Osteocyte (in vitro differentiated cells): ENCODE data around the gene BBS7. TPM values are rescaled to one million over a fixed set of nuclear protein-coding genes. Genes with fewer than 3 reads are reported as not detected.

ENCODE experiments used
- DNase-seq: peaks from one replicate; pipeline ENCODE4 v3.0.0; 2021; ENCODE audit warnings: mixed read lengths; ENCODE audit not compliant: unreplicated experiment; ENCODE audit errors: extremely low spot score
- H3K27ac Mint-ChIP-seq: one replicate; pipeline ENCODE4 v1.8.0; 2021; ENCODE audit warnings: mild to moderate bottlenecking, mixed read lengths; ENCODE audit not compliant: unreplicated experiment
- H3K27me3 Mint-ChIP-seq: one replicate; pipeline ENCODE4 v1.8.0; 2021; ENCODE audit warnings: mixed read lengths; ENCODE audit not compliant: unreplicated experiment
- H3K36me3 Mint-ChIP-seq: one replicate; pipeline ENCODE4 v1.8.0; 2021; ENCODE audit warnings: mixed read lengths; ENCODE audit not compliant: unreplicated experiment
- H3K4me1 Mint-ChIP-seq: one replicate; pipeline ENCODE4 v1.8.0; 2021; ENCODE audit warnings: mixed read lengths; ENCODE audit not compliant: unreplicated experiment
- H3K4me3 Mint-ChIP-seq: one replicate; pipeline ENCODE4 v1.8.0; 2021; ENCODE audit warnings: mild to moderate bottlenecking, moderate library complexity, mixed read lengths; ENCODE audit not compliant: unreplicated experiment
- H3K9me3 Mint-ChIP-seq: one replicate; pipeline ENCODE4 v1.8.0; 2021; ENCODE audit warnings: mixed read lengths; ENCODE audit not compliant: unreplicated experiment
- total RNA-seq: library from RNA; stranded (reverse); gene quantifications from 2 replicates; pipeline ENCODE4 v1.2.1, GENCODE V29; 2021
- TF ChIP-seq, protein P1 (sequence below): fragments of 200-600 bp; sonication (generic); IDR thresholded peaks from 2 replicates; pipeline ENCODE4 v1.5.0; 2021; ENCODE audit warnings: antibody characterized with exemption, mild to moderate bottlenecking, moderate library complexity

BBS7 gene
- total RNA-seq, 1 donor from 2014 or later = 19.0 TPM

DNA sequence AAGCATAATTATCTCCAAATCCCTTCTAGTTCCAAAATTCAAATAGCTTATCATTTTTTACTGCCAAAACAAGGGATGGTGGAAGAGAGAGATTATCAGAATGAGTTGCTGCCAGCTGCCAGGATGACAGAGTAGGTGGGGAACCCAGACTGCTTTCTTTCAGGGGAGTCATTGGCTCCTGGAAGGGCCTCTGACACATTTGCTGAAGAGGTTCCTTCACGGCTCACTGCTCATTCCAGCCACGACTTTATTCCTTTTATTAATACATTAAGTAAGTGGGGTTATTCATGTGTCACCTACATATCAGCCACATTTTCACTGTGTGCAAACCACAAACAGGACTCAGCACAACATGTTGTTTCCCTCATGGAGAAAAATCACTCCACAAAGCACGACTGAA lies 92.6 kb downstream of the BBS7 start:
- DNase-seq = no peak
- no peaks in the 10 kb centered on the region for H3K4me1 Mint-ChIP-seq
- H3K9me3 Mint-ChIP-seq = no peaks in the 10 kb centered on the region
- H3K36me3 Mint-ChIP-seq = no peaks in the 10 kb centered on the region
- peaks cover 18% of the 10 kb centered on the region for H3K27me3 Mint-ChIP-seq
- H3K4me3 Mint-ChIP-seq = no peak overlapping the region
- no peak overlapping the region for H3K27ac Mint-ChIP-seq
- TF ChIP-seq, protein P1, sequence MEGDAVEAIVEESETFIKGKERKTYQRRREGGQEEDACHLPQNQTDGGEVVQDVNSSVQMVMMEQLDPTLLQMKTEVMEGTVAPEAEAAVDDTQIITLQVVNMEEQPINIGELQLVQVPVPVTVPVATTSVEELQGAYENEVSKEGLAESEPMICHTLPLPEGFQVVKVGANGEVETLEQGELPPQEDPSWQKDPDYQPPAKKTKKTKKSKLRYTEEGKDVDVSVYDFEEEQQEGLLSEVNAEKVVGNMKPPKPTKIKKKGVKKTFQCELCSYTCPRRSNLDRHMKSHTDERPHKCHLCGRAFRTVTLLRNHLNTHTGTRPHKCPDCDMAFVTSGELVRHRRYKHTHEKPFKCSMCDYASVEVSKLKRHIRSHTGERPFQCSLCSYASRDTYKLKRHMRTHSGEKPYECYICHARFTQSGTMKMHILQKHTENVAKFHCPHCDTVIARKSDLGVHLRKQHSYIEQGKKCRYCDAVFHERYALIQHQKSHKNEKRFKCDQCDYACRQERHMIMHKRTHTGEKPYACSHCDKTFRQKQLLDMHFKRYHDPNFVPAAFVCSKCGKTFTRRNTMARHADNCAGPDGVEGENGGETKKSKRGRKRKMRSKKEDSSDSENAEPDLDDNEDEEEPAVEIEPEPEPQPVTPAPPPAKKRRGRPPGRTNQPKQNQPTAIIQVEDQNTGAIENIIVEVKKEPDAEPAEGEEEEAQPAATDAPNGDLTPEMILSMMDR = no peak

DNA sequence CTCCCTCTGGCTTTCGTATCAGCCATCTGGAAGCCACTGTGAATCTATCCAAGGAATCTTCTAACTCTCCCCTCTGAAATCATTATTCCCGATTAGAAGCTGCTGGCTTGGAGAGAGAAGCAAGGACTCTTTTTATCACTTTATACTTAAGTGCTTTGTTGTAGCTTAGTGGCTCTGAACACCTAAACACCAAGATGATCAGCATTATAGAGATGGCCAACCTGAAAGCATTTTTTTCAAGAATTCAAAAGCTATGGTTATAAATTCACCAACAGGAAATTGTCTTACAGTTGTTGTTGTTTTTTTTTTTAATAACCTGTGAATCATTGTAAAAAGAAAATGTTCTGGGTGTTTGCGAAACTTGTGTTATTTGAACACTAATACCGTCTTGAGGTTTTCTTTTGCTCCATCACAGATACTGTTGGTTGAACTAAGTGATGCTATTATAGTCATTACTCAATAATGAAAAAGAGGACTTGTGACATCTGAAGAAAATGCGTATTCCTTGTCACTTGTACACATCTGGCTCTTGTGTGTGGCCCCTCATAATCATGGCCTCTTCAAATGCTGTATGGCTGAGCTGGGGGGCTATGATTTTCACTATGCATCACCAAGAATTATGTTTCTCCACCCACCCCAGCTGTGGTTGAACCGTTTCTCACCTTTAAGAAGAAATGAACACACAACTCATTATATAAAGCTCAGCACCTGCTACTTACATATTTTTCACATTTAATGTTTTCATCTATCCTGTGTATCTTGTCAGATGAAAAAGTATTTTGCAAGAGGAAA lies 93.5 kb downstream of the BBS7 start:
- Mint-ChIP-seq H3K4me3 (no peak overlapping the region), H3K27ac (no peak overlapping the region), H3K27me3 (peaks cover 24% of the 10 kb centered on the region), H3K4me1 (no peaks in the 10 kb centered on the region), H3K36me3 (no peaks in the 10 kb centered on the region), H3K9me3 (no peaks in the 10 kb centered on the region)
- TF ChIP-seq, protein P1 = no peak
- DNase-seq = no peak

Other genes with a start within 250 kb of the BBS7 start
- 477 and 488 TPM in 2 replicates for gene ANXA5, start 173.5 kb downstream of the BBS7 start, total RNA-seq
- not detected in 2 replicates for gene SMIM43, start 105.3 kb downstream of the BBS7 start, total RNA-seq
- 23.3 and 24.0 TPM in 2 replicates for gene EXOSC9, start 69.2 kb downstream of the BBS7 start, total RNA-seq
- 9.6 and 10.6 TPM in 2 replicates for gene CCNA2, start 46.6 kb downstream of the BBS7 start, total RNA-seq
- gene TRPC3, start 81.6 kb upstream of the BBS7 start, total RNA-seq = 0.24 and 0.67 TPM in 2 replicates